H1 (cell line): Measurements from ENCODE around the gene PDE1A. TPM values are rescaled to one million over a fixed set of nuclear protein-coding genes. Genes with fewer than 3 reads are reported as not detected.

ENCODE experiments used
- CBX5 ChIP-seq: fragments of 300-800, 300-1000 bp; sonication (generic); IDR thresholded peaks from 2 replicates; pipeline ENCODE4 v1.7.1; 2016; ENCODE audit warnings: antibody characterized with exemption, low read length, low read depth
- polyA plus RNA-seq, 7 experiments: library from polyadenylated mRNA; depleted of rRNA in 3 of 7; stranded (reverse) in 5 of 7; unstranded in 2 of 7; fragments of >200 nt in 5 of 7; fragments of 200-250 nt in 2 of 7; gene quantifications; 1 replicate in 5 of 7; 2 replicates in 1 of 7; 4 replicates in 1 of 7; pipeline versions ENCODE4 v1.2.1 to v1.2.3, GENCODE V29; 2011 to 2013; ENCODE audit warnings: missing spikeins in 2 of 7, mixed read lengths in 2 of 7
- total RNA-seq: library from RNA; stranded (reverse); fragmentation: NEBNext Ultra II Directional; extraction: Animal tissue kit (Norgen Biotek cat#: 25700); gene quantifications from 2 replicates; pipeline ENCODE4 v1.2.1, GENCODE V29; 2021

PDE1A gene
- total and polyA plus RNA-seq, 2 of the 8 experiments (the other 6 are each of a cell fraction or from before 2014, with no cell fraction given), result 0.34 TPM; not detected in 1

DNA sequence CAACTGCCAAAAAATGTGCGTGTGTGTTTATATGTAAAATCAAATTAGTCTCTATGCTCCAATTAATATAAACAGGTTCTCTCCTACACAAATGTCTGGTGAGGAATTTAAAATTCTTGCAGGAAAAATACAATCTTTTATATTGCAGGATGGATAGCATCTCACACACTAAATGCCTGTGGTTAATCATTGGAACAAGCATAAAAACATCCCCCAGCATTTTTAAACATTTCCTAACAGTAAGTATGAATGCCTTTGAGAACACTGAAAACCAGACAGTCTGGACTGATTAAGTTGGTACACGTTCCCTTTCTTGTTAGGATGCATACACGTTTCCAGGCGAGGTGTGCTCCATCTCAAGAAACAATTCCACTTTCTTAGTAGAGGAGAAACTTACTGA, 29.9 kb upstream of the PDE1A start (continued):
- TF ChIP-seq CBX5, result no peak
